ENCODE results near the gene TGFA. TPM values are rescaled to one million over a fixed set of nuclear protein-coding genes. Genes with fewer than 3 reads are reported as not detected.

TGFA gene
- total RNA-seq, 3 donors from 2014 or later (not counting 1 experiment from before 2014, with no cell fraction given) = 5.0 to 13.3 (median 8.6) TPM

DNA sequence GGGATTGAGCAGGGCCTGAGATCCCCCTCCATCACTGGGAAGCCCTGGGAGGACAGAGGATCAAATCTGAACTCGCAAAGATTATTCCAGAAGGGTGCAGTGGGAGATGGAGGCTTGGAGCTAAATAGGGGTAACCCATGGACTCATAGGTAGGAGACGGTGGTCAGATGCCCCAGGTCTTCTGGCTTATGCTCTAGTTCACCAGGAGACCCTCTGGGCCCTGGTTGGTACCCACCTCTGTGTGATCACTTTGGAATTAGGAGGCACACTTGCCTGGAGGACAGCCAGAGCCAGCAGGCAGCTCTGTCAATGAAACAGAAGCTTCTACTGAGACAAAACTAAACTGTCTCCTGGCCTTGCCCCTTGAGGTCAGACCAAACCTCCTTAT is 110.6 kb downstream of the TGFA start:
- DNase-seq = no peak
- H3K9me3 Mint-ChIP-seq = peaks cover 0 to 2% of the 10 kb centered on the region in 2 donors
- Histone ChIP-seq H3K27ac (ENCODE audit: low read length) (no peak overlapping the region), H3K36me3 (ENCODE audit: control insufficient read depth, insufficient read depth, low read length) (no peaks in the 10 kb centered on the region), H3K27me3 (ENCODE audit: control insufficient read depth, insufficient read depth, low read length) (no peaks in the 10 kb centered on the region), H3K4me3 (ENCODE audit: low read length) (no peak overlapping the region), H3K4me1 (ENCODE audit: control insufficient read depth, insufficient read depth, low read length) (no peaks in the 10 kb centered on the region), H3K9me3 (ENCODE audit: control insufficient read depth, insufficient read depth, low read length) (no peaks in the 10 kb centered on the region)
- H3K27me3 Mint-ChIP-seq (ENCODE audit: low read depth in 2 of 2) = no peaks in the 10 kb centered on the region
- no peaks in the 10 kb centered on the region for H3K36me3 Mint-ChIP-seq
- peaks cover 8 to 9% of the 10 kb centered on the region in 2 donors for H3K4me1 Mint-ChIP-seq
- intact Hi-C loops (cut with micrococcal nuclease) = no loop called here
- H3K4me3 Mint-ChIP-seq = no peak overlapping the region
- WGBS (ENCODE audit: insufficient coverage) = 81% methylated on average over 2 of the region's 2 CpGs
- no peak for TF ChIP-seq CTCF (IDR thresholded peaks at IDR 0.05)
- H3K27ac Mint-ChIP-seq = no peak overlapping the region
- ATAC-seq = no peak

DNA sequence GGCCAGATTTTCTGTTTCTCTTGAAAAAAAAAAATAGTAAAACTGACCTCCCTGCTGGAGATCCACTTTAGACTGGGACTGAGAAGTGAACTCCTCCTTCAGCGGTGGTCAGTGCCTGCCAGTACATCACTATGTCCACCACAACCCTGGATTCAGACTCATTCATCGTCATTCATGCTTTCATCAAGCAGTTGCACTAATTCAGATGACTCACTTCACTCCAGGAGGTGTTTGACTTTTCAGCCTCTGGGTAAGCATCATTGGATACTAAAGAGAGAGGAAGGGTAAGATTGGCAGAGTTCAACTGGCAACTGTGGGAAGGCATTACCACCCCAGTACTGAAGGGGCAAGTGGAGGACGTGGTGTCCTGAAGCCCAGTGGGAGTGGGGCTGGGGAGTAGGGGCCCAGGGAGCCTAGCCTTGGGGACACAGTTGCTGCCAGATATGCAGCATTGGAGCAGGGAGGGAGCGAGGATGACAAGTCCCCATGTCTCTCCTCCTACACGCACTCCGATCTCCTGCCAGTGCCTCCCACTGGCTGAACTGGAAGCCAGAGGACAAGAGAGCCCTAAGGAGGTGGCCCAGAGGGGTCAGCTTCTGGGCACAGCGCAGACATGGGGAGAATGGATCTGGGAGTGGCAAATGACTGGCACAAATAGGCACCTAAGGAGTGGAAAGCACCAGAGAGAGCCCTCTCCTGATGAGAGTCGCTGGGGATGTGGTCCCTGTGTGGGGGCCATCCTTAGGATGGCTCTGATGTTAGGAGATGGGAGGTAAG is 111.1 kb downstream of the TGFA start:
- 90% methylated on average over 8 of the region's 8 CpGs for WGBS (ENCODE audit: insufficient coverage)
- Mint-ChIP-seq H3K4me1 (peaks cover 8 to 9% of the 10 kb centered on the region in 2 donors), H3K4me3 (no peak overlapping the region), H3K9me3 (peaks cover 0 to 2% of the 10 kb centered on the region in 2 donors), H3K27me3 (ENCODE audit: low read depth in 2 of 2) (no peaks in the 10 kb centered on the region), H3K36me3 (no peaks in the 10 kb centered on the region), H3K27ac (no peak overlapping the region)
- DNase-seq (no peak), ATAC-seq (no peak)
- intact Hi-C loops (cut with micrococcal nuclease) = no loop called here
- H3K4me3 ChIP-seq (ENCODE audit: low read length) = no peak overlapping the region
- H3K27me3 ChIP-seq (ENCODE audit: control insufficient read depth, insufficient read depth, low read length) = no peaks in the 10 kb centered on the region
- no peak overlapping the region for H3K27ac ChIP-seq (ENCODE audit: low read length)
- TF ChIP-seq CTCF (IDR thresholded peaks at IDR 0.05) = no peak
- no peaks in the 10 kb centered on the region for H3K9me3 ChIP-seq (ENCODE audit: control insufficient read depth, insufficient read depth, low read length)
- no peaks in the 10 kb centered on the region for H3K36me3 ChIP-seq (ENCODE audit: control insufficient read depth, insufficient read depth, low read length)
- no peaks in the 10 kb centered on the region for H3K4me1 ChIP-seq (ENCODE audit: control insufficient read depth, insufficient read depth, low read length)

GRCh38 chr2:70440621-70441020 is 113.0 kb downstream of the TGFA start:
- peak overlapping the region in 1 of 2 donors; percentile 48 for H3K27ac Mint-ChIP-seq
- TF ChIP-seq CTCF (IDR thresholded peaks at IDR 0.05) = no peak

GRCh38 chr2:70435138-70435537 is 118.5 kb downstream of the TGFA start:
- Histone ChIP-seq H3K36me3 (ENCODE audit: control insufficient read depth, insufficient read depth, low read length) (no peaks in the 10 kb centered on the region), H3K27me3 (ENCODE audit: control insufficient read depth, insufficient read depth, low read length) (no peaks in the 10 kb centered on the region), H3K27ac (ENCODE audit: low read length) (no peak overlapping the region), H3K4me1 (ENCODE audit: control insufficient read depth, insufficient read depth, low read length) (no peaks in the 10 kb centered on the region), H3K9me3 (ENCODE audit: control insufficient read depth, insufficient read depth, low read length) (no peaks in the 10 kb centered on the region), H3K4me3 (ENCODE audit: low read length) (no peak overlapping the region)
- no peak overlapping the region for H3K27ac Mint-ChIP-seq
- H3K4me1 Mint-ChIP-seq = peaks cover 0 to under 1% of the 10 kb centered on the region in 2 donors
- TF ChIP-seq CTCF (IDR thresholded peaks at IDR 0.05) = no peak
- DNase-seq (no peak), ATAC-seq (no peak)
- intact Hi-C loops (cut with micrococcal nuclease) = no loop called here
- H3K36me3 Mint-ChIP-seq = no peaks in the 10 kb centered on the region
- peaks cover 7% of the 10 kb centered on the region in 2 donors for H3K27me3 Mint-ChIP-seq (ENCODE audit: low read depth in 2 of 2)
- H3K9me3 Mint-ChIP-seq = no peaks in the 10 kb centered on the region
- no peak overlapping the region for H3K4me3 Mint-ChIP-seq
- no CpG with 5 or more reads among the region's 1 CpG for WGBS (ENCODE audit: insufficient coverage)

More at GRCh38 chr2:70440621-70441020, 113.0 kb downstream of the TGFA start:
- no peaks in the 10 kb centered on the region for H3K9me3 ChIP-seq (ENCODE audit: control insufficient read depth, insufficient read depth, low read length)
- H3K4me3 Mint-ChIP-seq = no peak overlapping the region
- no peaks in the 10 kb centered on the region for H3K27me3 ChIP-seq (ENCODE audit: control insufficient read depth, insufficient read depth, low read length)
- no peaks in the 10 kb centered on the region for H3K36me3 ChIP-seq (ENCODE audit: control insufficient read depth, insufficient read depth, low read length)
- H3K36me3 Mint-ChIP-seq = no peaks in the 10 kb centered on the region
- DNase-seq (peak in 1 of 2 donors; percentile 64), ATAC-seq (peak in 2 of 3 donors; percentile 54 to 55)
- intact Hi-C loops (cut with micrococcal nuclease) = no loop called here
- no peak overlapping the region for H3K4me3 ChIP-seq (ENCODE audit: low read length)
- no peak overlapping the region for H3K27ac ChIP-seq (ENCODE audit: low read length)
- H3K4me1 ChIP-seq (ENCODE audit: control insufficient read depth, insufficient read depth, low read length) = no peaks in the 10 kb centered on the region
- peaks cover 8 to 9% of the 10 kb centered on the region in 2 donors for H3K4me1 Mint-ChIP-seq
- peaks cover 0 to 2% of the 10 kb centered on the region in 2 donors for H3K9me3 Mint-ChIP-seq
- H3K27me3 Mint-ChIP-seq (ENCODE audit: low read depth in 2 of 2) = peaks cover 7% of the 10 kb centered on the region in 2 donors

Measured in natural killer cell (primary cell).